Measurements from ENCODE around the gene PHIP.

PHIP gene

GRCh38 chr6:79078075-79078969, at the start of gene PHIP:
TSS of gene PHIP (minus strand) at chr6:79078254. CDS start at chr6:79078068, 186 bp downstream.
- Histone ChIP-seq H3K27ac (peak within 1 kb of the TSS; percentile 96), H3K4me1 (peaks cover 7% of the 10 kb centered on the region), H3K4me2 (ENCODE audit: low read length) (peak within 1 kb of the TSS; percentile 83), H3K9me3 (ENCODE audit: control insufficient read depth, low read length) (no peaks in the 10 kb centered on the region), H3K27me3 (ENCODE audit: control insufficient read depth, insufficient read depth, low read length) (no peaks in the 10 kb centered on the region), H3K4me3 (ENCODE audit: low read depth, low read length) (peak within 1 kb of the TSS; percentile 87), H3K79me2 (peaks cover 3% of the 10 kb centered on the region), H3K9ac (peak within 1 kb of the TSS; percentile 87), H3K36me3 (ENCODE audit: control insufficient read depth, insufficient read depth, low read length) (no peaks in the 10 kb centered on the region), H2AFZ (peak within 1 kb of the TSS; percentile 100)
- peak; percentile 6 for TF ChIP-seq CTCF (IDR thresholded peaks at IDR 0.05)

GRCh38 chr6:79127660-79128059, 49.6 kb upstream of the PHIP start:
- no peak for TF ChIP-seq CTCF (IDR thresholded peaks at IDR 0.05)
- Histone ChIP-seq H3K27me3 (ENCODE audit: control insufficient read depth, insufficient read depth, low read length) (no peaks in the 10 kb centered on the region), H3K4me2 (ENCODE audit: low read length) (no peak overlapping the region), H3K4me1 (no peaks in the 10 kb centered on the region), H3K9me3 (ENCODE audit: control insufficient read depth, low read length) (no peaks in the 10 kb centered on the region), H3K36me3 (ENCODE audit: control insufficient read depth, insufficient read depth, low read length) (no peaks in the 10 kb centered on the region), H2AFZ (no peak overlapping the region), H3K9ac (no peak overlapping the region), H3K79me2 (no peaks in the 10 kb centered on the region), H3K4me3 (ENCODE audit: low read depth, low read length) (no peak overlapping the region), H3K27ac (no peak overlapping the region)

- Histone ChIP-seq H3K79me2 (no peaks in the 10 kb centered on the region), H3K27ac (no peak overlapping the region), H3K9ac (no peak overlapping the region), H3K27me3 (ENCODE audit: control insufficient read depth, insufficient read depth, low read length) (no peaks in the 10 kb centered on the region), H3K4me3 (ENCODE audit: low read depth, low read length) (no peak overlapping the region), H2AFZ (no peak overlapping the region), H3K36me3 (ENCODE audit: control insufficient read depth, insufficient read depth, low read length) (no peaks in the 10 kb centered on the region), H3K4me2 (ENCODE audit: low read length) (no peak overlapping the region), H3K9me3 (ENCODE audit: control insufficient read depth, low read length) (no peaks in the 10 kb centered on the region), H3K4me1 (no peaks in the 10 kb centered on the region)
- TF ChIP-seq CTCF (IDR thresholded peaks at IDR 0.05) = no peak
These were observed 41.2 kb upstream of the PHIP start for GRCh38 chr6:79119217-79119616.

GRCh38 chr6:79117752-79118151, 39.7 kb upstream of the PHIP start:
- Histone ChIP-seq H3K4me1 (no peaks in the 10 kb centered on the region), H3K27me3 (ENCODE audit: control insufficient read depth, insufficient read depth, low read length) (no peaks in the 10 kb centered on the region), H3K79me2 (no peaks in the 10 kb centered on the region), H3K36me3 (ENCODE audit: control insufficient read depth, insufficient read depth, low read length) (no peaks in the 10 kb centered on the region), H2AFZ (no peak overlapping the region), H3K27ac (no peak overlapping the region), H3K9me3 (ENCODE audit: control insufficient read depth, low read length) (no peaks in the 10 kb centered on the region), H3K9ac (no peak overlapping the region), H3K4me3 (ENCODE audit: low read depth, low read length) (no peak overlapping the region), H3K4me2 (ENCODE audit: low read length) (no peak overlapping the region)
- no peak for TF ChIP-seq CTCF (IDR thresholded peaks at IDR 0.05)

All from parathyroid adenoma (tissue), 2 donors.